HG03039 (cell line): ENCODE measurements around the gene TESK2.
"Not testable (repeated sequence)": the region's sequence is repeated elsewhere in the genome, so short reads cannot be mapped to it uniquely, and the experiment has no call there.

Source experiments
- ATAC-seq: cut with Tn5 transposase; IDR thresholded peaks from one replicate; pipeline ENCODE4 v1.9.1; 2021; ENCODE audit warnings: mild to moderate bottlenecking, moderate library complexity; ENCODE audit not compliant: unreplicated experiment

Gene TESK2

DNA sequence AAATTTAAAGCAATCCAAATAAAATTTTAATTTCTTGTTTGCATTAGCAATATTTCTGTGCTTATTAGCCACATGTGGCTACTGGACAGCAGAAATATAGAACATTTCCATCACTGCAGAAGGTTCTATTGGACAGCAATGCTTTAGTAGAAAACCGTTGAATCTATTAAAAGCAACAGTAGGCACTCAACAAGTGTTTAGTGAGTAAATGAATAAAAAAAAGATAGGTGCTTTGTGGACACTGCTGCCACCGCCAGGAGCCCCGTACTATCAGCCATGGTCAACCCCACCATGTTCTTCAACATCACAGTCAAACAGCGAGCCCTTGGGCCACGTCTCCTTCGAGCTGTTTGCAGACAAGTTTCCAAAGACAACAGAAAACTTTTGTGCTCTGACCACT, 76.2 kb downstream of the TESK2 start:
- ATAC-seq, result no peak

DNA sequence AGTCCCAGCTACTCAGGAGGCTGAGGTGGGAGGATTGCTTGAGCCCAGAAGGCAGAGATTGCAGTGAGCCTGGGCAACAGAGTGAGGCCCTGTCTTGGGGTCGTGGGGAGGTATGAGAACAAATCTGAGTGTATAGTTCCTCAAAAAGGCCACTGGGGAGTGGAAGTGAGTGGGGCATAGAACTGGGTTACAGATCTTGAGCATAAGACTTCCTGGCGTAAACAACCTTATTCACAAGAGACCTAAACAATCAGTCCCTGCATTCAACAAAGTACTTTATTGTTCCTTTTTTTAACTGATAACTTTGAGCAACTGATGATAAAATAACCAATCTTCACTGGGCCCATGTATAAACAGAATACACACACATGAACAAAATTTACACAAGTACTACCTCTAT, 78.1 kb downstream of the TESK2 start:
- no peak for ATAC-seq

- ATAC-seq, result no peak
These were observed 79.5 kb downstream of the TESK2 start for GRCh38 chr1:45411510-45411899.

GRCh38 chr1:45410850-45411509, 80.0 kb downstream of the TESK2 start:
- ATAC-seq, result no peak

DNA sequence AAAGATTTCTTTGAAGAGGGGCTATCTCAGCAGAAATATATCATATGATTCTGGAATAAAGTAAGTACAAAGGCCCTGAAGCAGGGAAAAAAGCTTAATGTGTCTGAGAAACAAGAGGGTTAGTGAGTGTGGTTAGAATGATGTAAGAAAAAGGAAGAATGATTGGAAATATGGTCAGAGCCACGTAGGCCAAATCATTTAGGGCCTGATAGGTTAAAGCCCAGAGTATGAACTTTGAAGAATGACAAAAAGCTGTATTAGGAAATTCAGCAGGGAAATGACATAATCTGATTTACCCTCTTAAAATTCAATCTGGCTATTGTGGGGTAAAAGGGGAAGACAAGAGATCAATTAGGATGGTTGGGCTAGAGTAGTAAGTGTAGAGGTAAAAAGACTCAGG, 81.7 kb downstream of the TESK2 start:
- ATAC-seq, result no peak

- no peak for ATAC-seq
These were observed 83.2 kb downstream of the TESK2 start for GRCh38 chr1:45407629-45408287.

- ATAC-seq, result no peak
These were observed 85.3 kb downstream of the TESK2 start for GRCh38 chr1:45405636-45406035.

GRCh38 chr1:45403718-45404117, 87.2 kb downstream of the TESK2 start:
- no peak for ATAC-seq

- no peak for ATAC-seq
These were observed 87.7 kb downstream of the TESK2 start for GRCh38 chr1:45403298-45403697.

DNA sequence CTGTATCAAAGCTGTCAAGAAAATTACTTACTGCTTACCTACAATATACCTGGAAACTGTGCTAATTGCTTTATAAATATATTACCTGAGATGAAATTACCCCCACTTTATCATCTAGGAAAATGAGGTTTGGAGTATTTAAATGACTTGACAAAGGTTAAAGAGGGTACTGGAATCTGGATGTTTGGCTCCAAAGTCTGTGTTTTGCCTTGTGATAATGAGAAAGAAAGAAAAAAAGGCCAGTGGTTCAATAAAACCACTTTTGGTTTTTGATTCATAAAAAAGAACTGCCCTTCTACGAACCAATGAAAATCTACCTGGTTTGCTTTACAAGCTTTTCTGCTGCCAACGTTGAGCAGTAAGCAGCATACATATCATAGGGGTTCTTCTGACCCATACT, 89.4 kb downstream of the TESK2 start:
- ATAC-seq, result no peak

DNA sequence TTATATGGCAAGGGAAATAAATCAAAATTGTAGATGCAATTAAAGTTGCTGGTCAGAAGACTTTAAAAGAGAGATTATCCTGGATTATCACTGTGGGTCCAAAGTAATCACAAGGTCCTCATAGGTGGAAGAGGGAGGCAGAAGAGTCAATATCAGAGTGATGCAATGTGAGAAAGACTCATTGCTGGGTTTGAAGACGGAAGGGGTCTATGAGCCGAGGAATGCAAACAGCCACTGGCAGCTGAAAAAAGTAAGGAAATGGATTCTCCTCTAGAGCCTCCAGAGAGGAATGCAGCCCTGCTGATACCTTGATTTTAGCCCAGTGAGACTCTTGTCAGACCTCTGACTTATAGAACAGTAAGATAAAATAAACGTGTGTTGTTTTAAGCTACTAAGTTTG, 90.9 kb downstream of the TESK2 start:
- ATAC-seq, result no peak

DNA sequence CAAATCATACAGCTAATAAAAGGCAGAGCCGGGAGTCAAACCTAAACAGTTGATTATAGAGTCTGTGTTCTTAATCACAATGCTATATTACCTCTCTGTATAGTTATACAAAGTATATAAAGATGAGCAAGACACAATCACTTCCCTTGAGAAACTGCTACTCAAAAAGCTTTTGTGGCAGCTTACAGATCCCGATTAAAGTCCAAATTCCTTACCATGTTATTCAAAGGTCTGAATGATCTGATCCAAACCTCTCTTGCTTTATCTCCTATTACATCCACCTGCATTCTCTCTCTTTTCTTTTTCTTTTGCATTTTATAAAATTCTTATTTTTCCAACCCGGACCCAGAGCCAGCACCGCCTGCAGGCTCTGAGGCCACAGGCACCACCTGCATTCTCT, 93.7 kb downstream of the TESK2 start:
- ATAC-seq, result no peak

DNA sequence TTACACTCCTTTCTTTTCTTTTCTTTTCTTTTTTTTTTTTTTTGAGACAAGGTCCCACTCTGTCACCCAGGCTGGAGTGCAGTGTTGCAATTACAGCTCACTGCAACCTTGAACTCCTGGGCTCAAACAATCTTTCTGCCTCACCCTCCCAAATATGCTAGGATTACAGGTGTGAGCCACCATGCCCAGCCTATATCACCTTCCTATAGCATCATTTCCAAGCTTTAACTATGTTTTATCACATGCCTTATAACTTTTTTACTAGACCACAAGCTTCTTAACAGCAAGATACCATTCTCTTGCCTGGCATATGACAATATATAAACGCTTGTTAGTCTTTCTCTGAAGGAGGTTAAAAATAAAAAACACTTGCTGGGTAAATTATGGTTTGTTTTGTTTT, 95.4 kb downstream of the TESK2 start:
- ATAC-seq, result no peak

- no peak for ATAC-seq
These were observed 95.9 kb downstream of the TESK2 start for GRCh38 chr1:45395051-45395450.

- ATAC-seq, result peak; percentile 51
These were observed 96.6 kb downstream of the TESK2 start for GRCh38 chr1:45394342-45394741.

DNA sequence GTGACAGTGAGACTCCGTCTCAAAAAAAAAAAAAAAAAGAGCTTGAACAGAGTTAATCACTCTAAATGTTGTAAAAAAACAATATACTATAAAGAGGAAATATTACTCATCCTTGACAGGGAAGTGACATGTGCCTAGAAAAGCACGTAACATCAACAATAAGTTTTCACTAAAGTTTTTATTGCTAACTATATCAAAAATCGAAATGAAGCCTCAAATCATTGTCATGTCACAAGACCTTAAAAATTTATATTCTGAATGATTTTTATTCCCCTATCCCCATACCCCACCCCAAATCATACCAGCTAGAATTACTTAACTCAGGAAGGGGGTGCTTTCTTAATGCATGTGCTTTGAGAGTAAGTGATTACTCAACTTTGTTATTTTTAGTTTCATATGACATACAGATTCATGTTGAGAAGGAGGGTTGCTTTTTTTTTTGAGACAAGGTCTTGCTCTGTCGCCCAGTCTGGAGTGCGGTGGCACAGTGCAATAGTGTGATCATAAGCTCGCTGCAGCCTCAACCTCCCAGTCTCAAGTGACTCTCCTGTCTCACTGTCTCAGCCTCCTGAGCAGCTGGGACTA, 97.2 kb downstream of the TESK2 start:
- ATAC-seq, result peak; percentile 60

DNA sequence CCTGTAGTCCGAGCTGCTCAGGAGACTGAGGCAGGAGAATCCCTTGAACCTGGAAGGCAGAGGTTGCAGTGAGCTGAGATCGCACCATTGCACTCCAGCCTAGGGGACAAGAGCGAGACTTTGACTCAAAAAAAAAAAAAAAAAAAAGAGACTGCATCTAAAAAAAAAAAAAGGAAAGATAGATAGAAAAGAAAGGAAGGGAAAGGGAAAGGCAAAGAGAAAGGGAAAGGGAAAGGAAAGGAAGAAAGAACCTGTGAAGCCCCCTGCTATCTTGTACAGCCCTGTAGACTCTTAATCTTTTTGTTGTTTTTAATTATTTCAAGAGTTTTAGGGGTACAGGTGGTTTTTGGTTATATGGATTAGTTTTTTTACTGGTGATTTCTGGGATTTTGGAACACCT, 104.7 kb downstream of the TESK2 start:
- ATAC-seq, result no peak

DNA sequence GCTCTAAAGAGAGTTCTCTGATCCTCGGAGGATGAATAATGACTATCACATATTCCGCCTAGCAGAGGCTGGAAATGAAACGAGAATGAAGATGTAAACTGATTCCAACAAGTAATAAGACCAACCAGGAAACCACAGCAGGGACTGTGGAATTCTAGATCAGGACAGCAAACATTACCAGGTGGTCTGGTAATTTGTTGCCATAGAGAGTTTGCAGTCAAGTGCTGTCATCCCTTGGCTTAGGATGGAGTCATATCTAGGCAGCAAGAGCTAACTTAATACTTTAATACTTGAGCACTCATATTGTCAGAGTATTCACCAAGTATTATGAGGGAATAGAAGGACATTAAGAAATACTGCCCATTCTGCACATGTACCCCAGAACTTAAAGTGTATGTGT, 105.7 kb downstream of the TESK2 start:
- ATAC-seq, result no peak

DNA sequence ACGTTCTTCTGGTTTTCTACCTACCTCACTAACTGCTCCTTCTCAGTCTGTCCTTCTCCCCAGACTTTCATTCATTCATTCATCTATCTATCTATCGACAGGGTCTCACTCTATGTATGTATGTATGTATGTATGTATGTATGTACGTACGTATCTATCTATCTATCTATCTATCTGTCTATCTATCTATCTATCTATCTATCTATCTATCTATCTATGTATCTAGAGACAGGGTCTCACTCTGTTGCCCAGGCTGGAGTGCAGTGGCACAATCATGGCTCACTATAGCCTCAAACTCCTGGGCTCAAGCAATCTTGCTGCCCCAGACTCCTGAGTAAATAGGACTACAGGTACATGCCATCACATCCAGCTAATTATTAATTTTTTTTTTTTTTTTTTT, 106.8 kb downstream of the TESK2 start:
- ATAC-seq, result not testable (repeated sequence)

GRCh38 chr1:45383191-45383590, 107.8 kb downstream of the TESK2 start:
- no peak for ATAC-seq

- ATAC-seq, result no peak
These were observed 109.7 kb downstream of the TESK2 start for GRCh38 chr1:45381243-45381642.

- ATAC-seq, result no peak
These were observed 110.2 kb downstream of the TESK2 start for GRCh38 chr1:45380730-45381129.

- no peak for ATAC-seq
These were observed 110.8 kb downstream of the TESK2 start for GRCh38 chr1:45380125-45380524.
